K562 (cell line): ENCODE measurements around the gene ASCC1. TPM values are rescaled to one million over a fixed set of nuclear protein-coding genes. Genes with fewer than 3 reads are reported as not detected.

ENCODE experiments used
- BDP1 ChIP-seq: IDR thresholded peaks from 3 replicates; pipeline ENCODE4 v1.6.1; 2011; ENCODE audit not compliant: insufficient read length, insufficient read depth
- JUND ChIP-seq, 2 experiments: IDR thresholded peaks; 2 replicates in 1 of 2; 3 replicates in 1 of 2; pipeline ENCODE4 v1.6.1; 2011; ENCODE audit warnings: borderline replicate concordance in 2 of 2, low read depth in 2 of 2, low read length in 2 of 2, improper control_type of control experiment in 1 of 2, missing biosample characterization in 1 of 2, missing genetic modification characterization in 1 of 2, missing genetic modification reagents in 1 of 2
- MCM2 ChIP-seq: fragments of 450-650 bp; IDR thresholded peaks from 2 replicates; pipeline ENCODE4 v1.6.1; 2017; ENCODE audit warnings: low read depth, mild to moderate bottlenecking
- ZBTB40 ChIP-seq, 2 experiments: fragments of 450-650 bp in 1 of 2; sonication (generic) in 1 of 2; formaldehyde crosslinking in 1 of 2; IDR thresholded peaks; 2 replicates each; pipeline versions ENCODE4 v1.7.1 to v1.9.0; 2016 to 2022; ENCODE audit warnings: inconsistent platforms in 1 of 2, mild to moderate bottlenecking in 1 of 2, missing genetic modification reagents in 1 of 2
- polyA plus RNA-seq, 8 experiments: library from polyadenylated mRNA; depleted of rRNA in 4 of 8; stranded (reverse) in 5 of 8; unstranded in 3 of 8; fragments of >200 nt; fragmentation: Nextera tagmentation in 2 of 8; fragmentation: Illumina TruSeq in 1 of 8; extraction: Ambion mirVana in 2 of 8; extraction: Trizol in 1 of 8; gene quantifications; 2 replicates each; pipeline versions ENCODE4 v1.2.1 to v1.2.3, GENCODE V29; 2011 to 2014; ENCODE audit warnings: inconsistent platforms in 1 of 8, missing spikeins in 1 of 8
- total RNA-seq, 7 experiments: library from RNA; depleted of rRNA in 6 of 7; stranded (reverse); fragments of >200 nt in 6 of 7; fragmentation: Illumina TruSeq in 2 of 7; extraction: Trizol in 2 of 7; gene quantifications; 2 replicates each; pipeline versions ENCODE4 v1.2.1 to v1.2.3, GENCODE V29; 2011 to 2021; ENCODE audit warnings: low replicate concordance in 1 of 7

ASCC1 gene
- total and polyA plus RNA-seq, 9 of the 15 experiments (the other 6 are each of a cell fraction or from before 2014, with no cell fraction given): 31.7 to 73.3 (median 52.8) TPM

- TF ChIP-seq ZBTB40 (IDR thresholded peaks at IDR 0.05) (no peak), ZBTB40 (CRISPR knock-in tag; IDR thresholded peaks at IDR 0.05) (no peak), JUND (IDR thresholded peaks at IDR 0.05; ENCODE audit: borderline replicate concordance, low read depth, low read length) (no peak), JUND (tag; IDR thresholded peaks at IDR 0.05; ENCODE audit: borderline replicate concordance, low read depth, low read length) (no peak), BDP1 (no peak), MCM2 (no peak)
Observed at GRCh38 chr10:72089618-72090017, 126.5 kb downstream of the ASCC1 start (continued).
